ENCODE measurements around the gene TCF21.

Gene TCF21

DNA sequence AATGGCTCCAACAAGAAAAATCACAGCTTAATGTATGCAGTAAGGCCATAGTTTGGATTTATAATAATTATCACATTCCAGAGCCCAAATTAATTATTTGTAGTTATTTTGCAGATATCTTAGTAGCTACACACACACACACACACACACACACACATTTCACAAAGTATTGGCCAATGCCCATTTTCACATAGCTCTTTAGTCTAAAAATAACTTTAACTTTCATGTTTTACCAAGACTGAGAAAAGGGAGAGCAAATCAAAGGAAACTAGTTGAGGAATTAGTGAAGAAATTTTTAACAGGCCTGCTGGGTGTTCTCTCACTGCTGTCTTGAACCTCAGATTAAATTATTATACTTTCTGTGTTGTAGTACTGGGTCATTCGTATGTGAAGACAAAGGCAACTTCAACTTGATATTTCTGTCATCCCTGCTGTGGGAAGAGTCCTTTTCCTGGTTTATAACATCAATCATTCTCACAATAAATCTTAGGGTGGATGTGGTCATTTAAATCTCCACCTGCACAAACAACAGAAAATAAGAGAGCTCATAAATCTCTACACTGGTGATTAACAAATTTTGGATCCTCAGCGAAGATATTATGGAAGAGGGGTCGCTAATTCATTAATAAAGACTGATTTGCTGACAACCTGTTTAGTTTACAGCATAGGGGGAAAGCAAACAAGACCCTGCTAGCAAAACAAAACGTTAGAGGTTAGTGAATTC lies 1.6 kb upstream of the TCF21 start:
- no peak overlapping the region for H3K4me3 ChIP-seq
- no peak overlapping the region for H3K27ac ChIP-seq
- no peaks in the 10 kb centered on the region for H3K36me3 ChIP-seq
- H3K9me3 ChIP-seq (replicated peaks in 1 of 11): peaks cover 15 to 31% (median 18%) of the 10 kb centered on the region in 11 experiments
- H3K27me3 ChIP-seq: peaks cover 40 to 48% (median 44%) of the 10 kb centered on the region in 11 experiments
- TF ChIP-seq Cebpa-rat (IDR thresholded peaks at IDR 0.05): no peak
- no peaks in the 10 kb centered on the region; a peak in 1 of 22 replicates for H4K20me1 ChIP-seq
- no peak overlapping the region for H3K9ac ChIP-seq
- no peak overlapping the region for H3K4me2 ChIP-seq
- H3K4me1 ChIP-seq: no peaks in the 10 kb centered on the region

DNA sequence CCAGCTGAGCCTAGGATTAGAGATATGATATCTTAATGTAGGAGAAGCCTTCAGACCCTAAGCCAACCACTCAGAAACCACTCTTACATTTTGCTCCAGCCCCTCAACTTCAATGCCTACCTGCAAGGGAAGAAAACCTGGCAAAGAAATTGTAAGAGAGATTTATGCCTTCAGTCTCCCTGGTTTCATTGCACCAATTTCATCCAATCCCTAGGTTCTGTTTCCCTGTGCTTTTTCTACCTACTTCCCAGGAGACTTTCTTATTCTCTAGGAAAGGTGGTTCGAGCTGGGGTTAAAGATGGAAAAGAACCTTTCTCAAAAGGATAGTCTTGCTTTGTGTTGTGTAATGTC lies 1.1 kb upstream of the TCF21 start:
- TF ChIP-seq Cebpa-rat (IDR thresholded peaks at IDR 0.05): no peak
- Histone ChIP-seq H3K27ac (no peak overlapping the region), H3K27me3 (peaks cover 45 to 53% (median 50%) of the 10 kb centered on the region in 11 experiments), H3K9me3 (replicated peaks in 1 of 11) (peaks cover 20 to 37% (median 24%) of the 10 kb centered on the region in 11 experiments), H3K4me2 (no peak overlapping the region), H3K36me3 (no peaks in the 10 kb centered on the region), H4K20me1 (peaks cover 0 to 1% (median 0%) of the 10 kb centered on the region in 11 experiments; a peak in 1 of 22 replicates), H3K4me1 (no peaks in the 10 kb centered on the region), H3K4me3 (no peak overlapping the region), H3K9ac (no peak overlapping the region)

DNA sequence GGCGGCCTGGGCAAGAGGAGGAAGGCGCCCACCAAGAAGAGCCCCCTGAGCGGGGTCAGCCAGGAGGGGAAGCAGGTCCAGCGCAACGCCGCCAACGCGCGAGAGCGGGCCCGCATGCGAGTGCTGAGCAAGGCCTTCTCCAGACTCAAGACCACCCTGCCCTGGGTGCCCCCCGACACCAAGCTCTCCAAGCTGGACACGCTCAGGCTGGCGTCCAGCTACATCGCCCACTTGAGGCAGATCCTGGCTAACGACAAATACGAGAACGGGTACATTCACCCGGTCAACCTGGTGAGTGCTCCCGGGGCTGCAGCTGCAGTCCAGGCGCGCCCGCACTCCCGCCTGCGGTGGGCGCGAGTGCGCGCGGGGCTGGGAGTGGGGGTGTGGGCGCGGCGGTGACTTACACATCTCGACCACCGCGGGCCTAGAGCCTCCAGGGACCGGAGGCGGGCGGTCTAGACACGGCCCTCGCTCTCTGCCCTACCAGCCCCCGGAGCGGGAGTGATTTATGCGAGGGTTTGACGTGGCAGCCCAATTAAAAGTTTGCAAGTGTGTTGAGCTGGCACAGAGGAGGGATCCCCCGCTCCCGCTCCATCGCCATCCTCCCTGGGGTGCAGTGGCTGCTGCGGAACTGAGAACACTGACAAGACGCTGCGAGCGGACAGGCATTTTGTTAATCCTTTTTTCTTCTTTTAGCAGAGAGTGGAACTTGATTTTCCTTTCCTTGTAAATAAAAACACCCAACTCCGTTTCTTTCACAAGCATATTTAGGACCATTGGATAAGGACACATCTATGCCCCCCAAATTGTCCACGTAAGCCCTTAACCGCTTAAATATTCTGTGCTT lies 867 bp downstream of the TCF21 start:
- Histone ChIP-seq H3K27me3 (peaks cover 64 to 72% (median 69%) of the 10 kb centered on the region in 11 experiments), H3K9ac (no peak overlapping the region), H3K4me3 (no peak overlapping the region), H3K27ac (no peak overlapping the region), H3K36me3 (no peaks in the 10 kb centered on the region), H4K20me1 (peaks cover 0 to 4% (median 0%) of the 10 kb centered on the region in 11 experiments; a peak in 1 of 22 replicates), H3K4me1 (no peaks in the 10 kb centered on the region), H3K4me2 (no peak overlapping the region), H3K9me3 (replicated peaks in 1 of 11) (peaks cover 27 to 47% (median 33%) of the 10 kb centered on the region in 11 experiments)
- TF ChIP-seq Cebpa-rat (IDR thresholded peaks at IDR 0.05): no peak

DNA sequence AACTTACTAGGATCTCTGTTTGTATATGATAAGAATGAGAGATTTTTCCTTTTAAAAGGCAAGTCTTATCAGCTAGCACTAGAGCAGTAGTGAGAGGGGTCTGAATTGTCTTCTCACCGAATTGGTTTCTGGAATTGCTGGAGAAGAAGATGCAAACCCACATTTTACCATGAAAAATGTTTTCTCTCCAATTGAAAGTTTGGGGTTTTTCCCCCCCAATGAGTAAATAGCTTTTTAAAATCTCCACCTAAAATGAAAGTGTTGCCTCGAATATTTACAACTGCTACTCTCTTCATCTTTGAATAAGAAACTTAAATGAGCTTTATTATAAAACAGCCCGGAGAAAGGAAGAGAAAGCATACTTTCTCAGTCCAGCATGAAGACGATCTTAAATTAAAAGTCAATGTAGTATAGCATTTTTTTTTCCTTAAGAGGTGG lies 1.8 kb downstream of the TCF21 start:
- Histone ChIP-seq H3K4me3 (peak overlapping the region in 3 of 10 experiments; percentile 27 to 36 (median 31); a peak in 4 of 20 replicates), H3K9me3 (replicated peaks in 1 of 11) (peaks cover 29 to 49% (median 35%) of the 10 kb centered on the region in 11 experiments), H3K27ac (no peak overlapping the region), H4K20me1 (peaks cover 0 to 4% (median 0%) of the 10 kb centered on the region in 11 experiments; a peak in 1 of 22 replicates), H3K4me2 (peak overlapping the region in 8 of 11 experiments; percentile 15 to 70 (median 30); a peak in 9 of 22 replicates), H3K36me3 (no peaks in the 10 kb centered on the region), H3K4me1 (no peaks in the 10 kb centered on the region), H3K9ac (no peak overlapping the region), H3K27me3 (peaks cover 74 to 82% (median 78%) of the 10 kb centered on the region in 11 experiments)
- no peak for TF ChIP-seq Cebpa-rat (IDR thresholded peaks at IDR 0.05)

DNA sequence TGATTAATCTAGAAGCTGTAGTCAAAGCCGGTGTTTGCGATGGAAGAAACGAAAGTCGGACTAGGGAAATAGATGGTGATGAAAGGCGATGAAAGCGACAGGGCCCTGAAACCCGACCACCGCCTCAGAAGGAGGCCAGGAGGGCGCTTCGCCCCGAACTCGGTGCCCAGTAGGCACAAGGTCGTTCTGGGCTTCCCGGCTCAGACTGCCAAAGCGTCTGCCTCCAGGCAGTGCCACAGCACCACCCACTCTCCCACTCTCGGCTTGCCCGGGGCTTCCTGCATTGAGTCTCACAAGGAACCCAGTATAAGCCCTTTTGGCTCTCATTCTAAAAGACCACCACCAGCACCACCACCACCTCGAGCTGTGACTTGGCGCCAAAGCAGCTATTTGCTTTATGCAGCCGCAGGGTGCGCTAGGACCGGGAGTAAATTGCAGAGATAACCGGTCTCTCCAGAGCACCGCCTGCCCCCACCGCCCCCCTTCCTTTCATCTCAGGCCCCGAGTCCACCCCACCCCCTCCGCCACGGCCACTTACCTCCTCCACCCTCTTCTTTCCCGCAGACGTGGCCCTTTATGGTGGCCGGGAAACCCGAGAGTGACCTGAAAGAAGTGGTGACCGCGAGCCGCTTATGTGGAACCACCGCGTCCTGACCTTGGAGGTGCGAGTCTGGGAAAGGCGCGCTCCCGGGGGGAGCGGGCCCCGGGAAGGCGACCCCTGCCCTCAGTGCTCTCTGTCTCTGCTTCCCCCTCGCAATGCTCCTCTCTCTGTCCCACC lies 2.4 kb downstream of the TCF21 start:
- Histone ChIP-seq H3K9me3 (replicated peaks in 1 of 11) (peaks cover 32 to 54% (median 38%) of the 10 kb centered on the region in 11 experiments), H4K20me1 (peaks cover 0 to 6% (median 0%) of the 10 kb centered on the region in 11 experiments; a peak in 1 of 22 replicates), H3K4me1 (no peaks in the 10 kb centered on the region), H3K27me3 (peaks cover 79 to 88% (median 85%) of the 10 kb centered on the region in 11 experiments), H3K27ac (no peak overlapping the region), H3K4me2 (peak overlapping the region in 8 of 11 experiments; percentile 15 to 70 (median 30); a peak in 9 of 22 replicates), H3K9ac (no peak overlapping the region), H3K4me3 (peak overlapping the region in 4 of 10 experiments; percentile 27 to 43 (median 34); a peak in 4 of 20 replicates), H3K36me3 (no peaks in the 10 kb centered on the region)
- TF ChIP-seq Cebpa-rat (IDR thresholded peaks at IDR 0.05): no peak

DNA sequence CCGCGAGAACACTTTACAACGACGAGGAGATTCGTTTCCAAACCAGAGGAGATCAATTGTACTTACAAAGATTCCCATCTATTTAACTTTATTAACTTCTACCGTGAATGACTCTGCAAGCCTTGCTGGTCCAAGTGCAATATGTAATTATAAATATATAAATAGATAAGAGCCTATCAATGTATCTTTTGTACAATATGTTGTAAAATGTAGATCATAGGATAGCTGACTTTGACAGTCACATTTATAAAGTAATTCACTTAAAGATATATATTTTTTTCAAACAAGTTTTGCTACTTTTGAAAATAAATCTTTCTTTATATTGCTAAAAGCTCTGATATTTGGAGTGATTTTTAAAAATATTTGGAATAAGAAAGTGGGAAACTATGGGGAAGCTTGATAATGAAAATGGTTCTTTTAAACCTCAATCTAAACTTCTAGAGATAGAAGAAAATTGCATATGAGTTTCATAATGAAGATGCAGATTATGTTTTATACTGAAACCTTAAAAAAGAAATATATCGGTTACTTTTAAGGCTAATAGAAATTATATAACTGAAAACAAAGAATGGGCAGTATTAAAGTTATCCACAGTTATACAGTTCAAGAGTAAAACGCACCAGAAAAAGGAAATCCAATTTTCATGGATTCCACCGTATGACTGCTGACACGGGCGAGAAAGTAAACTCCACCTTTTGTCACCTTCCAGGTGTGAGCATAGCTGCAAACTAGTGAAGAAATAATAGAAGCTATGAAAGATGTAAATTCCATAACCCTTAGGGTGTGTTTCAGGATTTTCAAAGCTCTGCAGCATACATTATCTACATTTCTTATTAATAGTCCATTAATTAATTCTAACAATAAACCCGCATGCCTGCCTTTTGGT lies 3.3 kb downstream of the TCF21 start:
- Histone ChIP-seq H3K27ac (no peak overlapping the region), H3K36me3 (no peaks in the 10 kb centered on the region), H3K9me3 (replicated peaks in 1 of 11) (peaks cover 32 to 54% (median 38%) of the 10 kb centered on the region in 11 experiments), H4K20me1 (peaks cover 0 to 6% (median 0%) of the 10 kb centered on the region in 11 experiments; a peak in 1 of 22 replicates), H3K9ac (no peak overlapping the region), H3K4me3 (no peak overlapping the region; a peak in 1 of 20 replicates), H3K4me1 (no peaks in the 10 kb centered on the region), H3K27me3 (peaks cover 79 to 94% (median 88%) of the 10 kb centered on the region in 11 experiments), H3K4me2 (peak overlapping the region in 3 of 11 experiments; percentile 24 to 70 (median 57); a peak in 4 of 22 replicates)
- TF ChIP-seq Cebpa-rat (IDR thresholded peaks at IDR 0.05): no peak

DNA sequence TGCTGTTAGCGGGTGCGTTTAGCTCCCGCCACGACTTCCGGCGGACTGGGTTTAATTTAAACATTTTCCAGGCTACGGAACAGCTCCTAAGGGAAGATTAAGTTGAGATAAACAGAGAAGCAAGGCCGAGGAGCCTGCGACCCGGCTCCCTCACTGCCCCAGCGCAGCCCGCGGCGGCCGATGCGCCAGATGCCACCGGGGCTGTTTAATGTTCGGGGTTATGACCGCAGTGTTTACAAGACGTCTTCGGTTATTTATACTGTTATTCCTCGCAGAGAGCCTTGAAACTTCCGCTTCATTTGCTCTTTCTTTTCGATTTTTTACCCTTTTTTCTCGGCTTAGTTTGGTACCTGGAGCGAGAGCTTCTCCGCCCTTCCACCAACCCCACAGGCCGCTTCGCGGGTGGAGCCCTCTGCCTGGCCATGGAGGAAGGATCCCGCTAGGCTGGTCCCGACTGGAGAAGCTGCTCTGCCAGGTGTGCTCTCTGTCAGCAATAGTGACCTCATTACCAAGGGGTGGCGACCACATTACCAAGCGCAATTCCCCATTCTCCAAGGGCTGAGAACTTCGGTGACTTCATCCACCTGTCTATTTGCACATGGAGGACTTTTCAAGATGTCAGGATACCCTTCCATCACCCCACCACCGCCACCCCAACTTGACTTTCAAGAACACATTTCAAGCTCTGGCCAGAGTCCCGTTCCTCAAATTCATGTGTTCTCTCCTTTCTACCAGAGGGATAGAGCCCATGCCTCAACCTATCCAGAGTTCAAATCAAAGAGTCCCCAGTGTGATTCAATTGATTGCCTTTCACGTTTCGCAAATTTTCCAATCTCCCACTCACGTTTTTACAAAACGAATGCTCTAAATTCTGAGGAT lies 4.1 kb downstream of the TCF21 start:
- Histone ChIP-seq H4K20me1 (peaks cover 0 to 6% (median 0%) of the 10 kb centered on the region in 11 experiments; a peak in 1 of 22 replicates), H3K9me3 (replicated peaks in 1 of 11) (peaks cover 32 to 54% (median 38%) of the 10 kb centered on the region in 11 experiments), H3K27ac (no peak overlapping the region), H3K27me3 (peaks cover 79 to 90% (median 86%) of the 10 kb centered on the region in 11 experiments), H3K4me2 (no peak overlapping the region), H3K9ac (no peak overlapping the region), H3K4me3 (no peak overlapping the region), H3K36me3 (no peaks in the 10 kb centered on the region), H3K4me1 (no peaks in the 10 kb centered on the region)
- TF ChIP-seq Cebpa-rat (IDR thresholded peaks at IDR 0.05): no peak

Measured in BLaER1 treated with 17β-estradiol and CSF1 and Interleukin-3, amounts not matched to agents 10 nM and 100 nM (cell line).